HepG2 (cell line): Measurements from ENCODE around the gene CTIF. TPM values are rescaled to one million over a fixed set of nuclear protein-coding genes. Genes with fewer than 3 reads are reported as not detected.

Source experiments
- ATAC-seq: fragments of 200-7000 bp; cut with Tn5 transposase; 3 replicates; pipeline ENCODE4 v1.9.1; 2020; ENCODE audit warnings: mild to moderate bottlenecking, moderate library complexity
- BruUV-seq: library from RNA; stranded (reverse); fragments of 400-500 nt; replicated peaks from 2 replicates; lab custom pipeline; 2021; lab: Mats Ljungman, UMichigan
- CTCF ChIA-PET: fragments of 300-600 bp; formaldehyde crosslinking; extraction: SDS; loops from one replicate; lab custom pipeline; 2021; ENCODE audit warnings: low total read pairs, inconsistent platforms, low intra/inter-chr PET ratio; lab: Yijun Ruan, JAX
- POLR2A ChIA-PET: fragments of 350-600 bp; sonication (Branson Sonifier 250); formaldehyde crosslinking; loops from one replicate; lab custom pipeline; 2020; ENCODE audit warnings: antibody characterized with exemption, inconsistent platforms; lab: Yijun Ruan, JAX
- DNase-seq: peaks from one replicate; pipeline ENCODE4 v3.0.0-alpha.2; 2015; ENCODE audit warnings: low spot score
- FAIRE-seq: peaks from 3 replicates; lab custom pipeline; 2011; peaks lifted over from hg19 to GRCh38; lab: Jason Lieb, UNC
- H2AFZ ChIP-seq: one replicate; pipeline ENCODE4 v1.6.1; 2011; ENCODE audit warnings: low read length, inconsistent platforms
- H3K27ac ChIP-seq: fragments of 300-600 bp; 3 replicates; pipeline ENCODE4 v1.8.0; 2011; ENCODE audit warnings: mixed run types, mild to moderate bottlenecking, mixed read lengths, low read length, inconsistent platforms; ENCODE audit not compliant: insufficient read depth; ENCODE audit errors: extremely low read length
- H3K27me3 ChIP-seq, 2 experiments: fragments of 200-600 bp in 1 of 2; 2 replicates in 1 of 2; 3 replicates in 1 of 2; pipeline versions ENCODE4 v1.6.0 to v1.8.0; 2011; ENCODE audit warnings: low read length in 2 of 2, mild to moderate bottlenecking in 2 of 2, moderate library complexity in 2 of 2, inconsistent platforms in 1 of 2; ENCODE audit not compliant: insufficient read depth in 2 of 2, control insufficient read depth in 1 of 2
- H3K36me3 ChIP-seq, 2 experiments: fragments of 200-600 bp in 1 of 2; replicated peaks in 1 of 2; 2 replicates in 1 of 2; 3 replicates in 1 of 2; pipeline versions ENCODE4 v1.5.1 to v1.8.0; 2011; ENCODE audit warnings: low read length in 2 of 2, inconsistent platforms in 1 of 2; ENCODE audit not compliant: insufficient read depth in 2 of 2, control insufficient read depth in 1 of 2
- H3K4me1 ChIP-seq: 2 replicates; pipeline ENCODE4 v1.5.1; 2012; ENCODE audit warnings: low read length, inconsistent platforms; ENCODE audit not compliant: insufficient read depth
- H3K4me2 ChIP-seq: 2 replicates; pipeline ENCODE4 v1.6.0; 2011; ENCODE audit warnings: low read depth, low read length, inconsistent platforms
- H3K4me3 ChIP-seq, 3 experiments: fragments of 200-600 bp in 1 of 3; sonication (generic), shearing (Covaris generic) in 1 of 3; replicated peaks in 1 of 3; 2 replicates each; pipeline ENCODE4 v1.5.1; 2011 to 2016; ENCODE audit warnings: low read length in 3 of 3, inconsistent platforms in 2 of 3, low read depth in 2 of 3, mild to moderate bottlenecking in 2 of 3, control low read depth in 1 of 3, mixed read lengths in 1 of 3; ENCODE audit not compliant: insufficient read depth in 1 of 3
- H3K79me2 ChIP-seq: one replicate; pipeline ENCODE4 v1.6.1; 2011; ENCODE audit warnings: low read length, inconsistent platforms; ENCODE audit not compliant: insufficient read depth
- H3K9ac ChIP-seq: 2 replicates; pipeline ENCODE4 v1.6.0; 2011; ENCODE audit warnings: mild to moderate bottlenecking, low read depth, low read length, inconsistent platforms; ENCODE audit not compliant: insufficient read depth
- H3K9me3 ChIP-seq: 2 replicates; pipeline ENCODE4 v1.5.1; 2012; ENCODE audit warnings: mild to moderate bottlenecking, low read length
- H4K20me1 ChIP-seq: 2 replicates; pipeline ENCODE4 v1.6.0; 2011; ENCODE audit warnings: inconsistent platforms, mild to moderate bottlenecking, low read length, moderate library complexity; ENCODE audit not compliant: insufficient read depth
- FIP1L1 ChIP-seq: fragments of 200-400 bp; formaldehyde crosslinking; IDR thresholded peaks from 2 replicates; pipeline ENCODE4 v1.6.1; 2018; ENCODE audit warnings: low read depth, mild to moderate bottlenecking, low read length, moderate library complexity, borderline replicate concordance; ENCODE audit not compliant: insufficient read depth
- FOXJ3 ChIP-seq: sonication (generic); formaldehyde crosslinking; IDR thresholded peaks from 2 replicates; pipeline ENCODE4 v1.4.0; 2020; ENCODE audit warnings: missing genetic modification reagents, mild to moderate bottlenecking, borderline replicate concordance
- FOXK2 ChIP-seq: fragments of 450-650 bp; IDR thresholded peaks from 2 replicates; pipeline ENCODE4 v1.6.1; 2016
- GABPB1 ChIP-seq: IDR thresholded peaks from 2 replicates; pipeline ENCODE4 v1.6.1; 2016; ENCODE audit warnings: mild to moderate bottlenecking, missing genetic modification reagents, moderate library complexity, missing compliant biosample characterization
- MBNL3 ChIP-seq: fragments of 250-450 bp; sonication (Bioruptor Pico); conservative IDR thresholded peaks from 2 replicates; pipeline ENCODE4 v1.8.0; 2022; ENCODE audit warnings: mild to moderate bottlenecking, inconsistent platforms
- MED1 ChIP-seq: sonication (generic); formaldehyde crosslinking; IDR thresholded peaks from 2 replicates; pipeline ENCODE4 v1.4.0; 2020; ENCODE audit warnings: missing genetic modification reagents
- SP2 ChIP-seq: sonication (generic); formaldehyde crosslinking; IDR thresholded peaks from 2 replicates; pipeline ENCODE4 v1.5.1; 2020; ENCODE audit warnings: mild to moderate bottlenecking, missing genetic modification reagents
- SSRP1 ChIP-seq: IDR thresholded peaks from 2 replicates; pipeline ENCODE4 v1.6.1; 2016; ENCODE audit warnings: control low read depth
- ZMYM4 ChIP-seq: sonication (generic); formaldehyde crosslinking; IDR thresholded peaks from 2 replicates; pipeline ENCODE4 v1.8.1; 2023; ENCODE audit warnings: mild to moderate bottlenecking, missing genetic modification reagents
- ZNF251 ChIP-seq: sonication (generic); formaldehyde crosslinking; IDR thresholded peaks from 2 replicates; pipeline ENCODE4 v1.9.0; 2021; ENCODE audit warnings: mild to moderate bottlenecking, missing genetic modification reagents
- ZNF317 ChIP-seq: sonication (generic); formaldehyde crosslinking; IDR thresholded peaks from 2 replicates; pipeline ENCODE4 v1.5.0; 2020; ENCODE audit warnings: mild to moderate bottlenecking, missing genetic modification reagents
- WGBS: methylation state at CpG from one replicate; pipeline ENCODE4 v1.1.6; 2017; ENCODE audit warnings: low lambda C conversion rate; 5-methylcytosine and 5-hydroxymethylcytosine counted together
- in situ Hi-C: cut with HindIII; loops from 2 replicates; pipeline ENCODE4 v1.10.0; 2017; ENCODE audit warnings: low pct_unique_long_range_greater_than_20kb; ENCODE audit not compliant: extremely low pct_ligation_motif_present
- intact Hi-C: fragments of 100-400 bp; cut with micrococcal nuclease; formaldehyde crosslinking; loops from one replicate; pipeline ENCODE4 v1.10.0; 2022; ENCODE audit not compliant: unreplicated experiment
- polyA plus RNA-seq, 8 experiments: library from polyadenylated mRNA; depleted of rRNA in 3 of 8; stranded (reverse) in 7 of 8; unstranded in 1 of 8; fragments of >200 nt; fragmentation: Illumina TruSeq in 4 of 8; extraction: Trizol in 4 of 8; gene quantifications; 2 replicates each; pipeline versions ENCODE4 v1.2.1 to v1.2.3, GENCODE V29; 2011 to 2016; ENCODE audit warnings: low read depth in 4 of 8, missing spikeins in 1 of 8, mixed read lengths in 1 of 8; ENCODE audit not compliant: insufficient read depth in 1 of 8
- total RNA-seq, 5 experiments: library from RNA; depleted of rRNA; stranded (reverse); fragments of >200 nt; fragmentation: Illumina TruSeq; extraction: Trizol; gene quantifications; 2 replicates each; pipeline ENCODE4 v1.2.3, GENCODE V29; 2016; ENCODE audit warnings: low read depth in 1 of 5
- TF ChIP-seq, protein P1 (sequence below): sonication (generic); formaldehyde crosslinking; IDR thresholded peaks from 2 replicates; pipeline ENCODE4 v1.8.0; 2022; ENCODE audit warnings: low read depth, missing genetic modification reagents
- TF ChIP-seq, protein P2 (sequence below): sonication (generic); formaldehyde crosslinking; IDR thresholded peaks from 2 replicates; pipeline ENCODE4 v1.8.0; 2022; ENCODE audit warnings: missing genetic modification reagents, mild to moderate bottlenecking, moderate library complexity, borderline replicate concordance

Gene CTIF
- total and polyA plus RNA-seq, 2 of the 13 experiments (the other 11 are each of a cell fraction or from before 2014, with no cell fraction given), result 18.2 to 28.0 TPM

DNA sequence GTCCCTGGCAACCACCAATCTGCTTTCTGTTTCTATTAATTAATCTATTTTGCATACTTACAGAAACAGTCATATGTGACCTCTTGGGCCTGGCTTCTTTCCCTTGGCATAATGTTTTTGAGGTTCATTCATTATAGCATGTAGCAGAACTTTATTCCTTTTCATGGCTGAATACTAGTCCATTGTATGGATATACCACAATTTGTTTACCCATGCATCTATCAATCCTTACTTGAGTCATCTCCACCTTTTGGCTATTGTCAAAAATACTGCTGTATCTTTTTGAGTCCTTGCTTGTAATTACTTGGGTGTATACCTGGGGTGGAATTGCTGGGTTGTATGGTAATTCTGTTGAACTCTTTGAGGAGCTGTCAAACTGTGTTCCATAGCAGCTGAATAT is 126.8 kb downstream of the CTIF start:
- ATAC-seq, result no peak
- H3K9ac ChIP-seq, result no peak overlapping the region
- no peak for FAIRE-seq
- peaks cover 18 to 44% of the 10 kb centered on the region in 2 experiments for H3K36me3 ChIP-seq
- no peak for DNase-seq
- no TSS peak for BruUV-seq
- H2AFZ ChIP-seq, result no peak overlapping the region
- no peaks in the 10 kb centered on the region for H3K27me3 ChIP-seq
- 0 out of 2 replicates have a peak, but pooled peaks cover 2% of the 10 kb centered on the region for H4K20me1 ChIP-seq
- H3K4me1 ChIP-seq, result peaks cover 19% of the 10 kb centered on the region
- no peak for TF ChIP-seq GABPB1
- in situ Hi-C loops (no loop called here), intact Hi-C loops (loop anchor here (2.0 kb wide), 1 partner anchor 125 kb away; no protein-coding TSS in a partner anchor)
- no peaks in the 10 kb centered on the region for H3K9me3 ChIP-seq
- H3K4me3 ChIP-seq, result no peak overlapping the region
- no peak overlapping the region for H3K27ac ChIP-seq
- H3K4me2 ChIP-seq, result no peak overlapping the region
- ChIA-PET CTCF (interaction anchor here (2.5 kb wide), 1 partner anchor 60 kb away, joined by 8 read pairs; no protein-coding TSS in a partner anchor), POLR2A (no interaction called here)
- H3K79me2 ChIP-seq, result no peaks in the 10 kb centered on the region

DNA sequence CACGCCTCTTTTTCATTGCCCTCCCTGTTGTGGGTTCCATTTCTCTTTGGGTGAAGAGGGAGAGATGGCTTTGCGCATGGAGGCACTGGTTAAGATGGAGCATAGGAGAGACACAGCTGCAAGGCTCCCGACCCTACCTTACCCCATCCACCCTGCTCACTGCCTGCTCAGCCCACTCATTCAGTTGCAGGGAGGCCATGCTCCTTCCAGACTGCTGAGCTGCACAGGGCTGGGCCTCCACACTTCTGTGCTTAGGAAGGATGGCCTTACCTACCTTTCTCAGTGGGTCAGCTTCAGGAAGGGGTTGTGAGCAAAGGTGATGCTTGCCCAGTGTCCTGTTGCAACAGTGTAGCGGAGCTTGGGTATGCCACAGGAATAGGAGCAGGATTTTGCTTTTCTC is 127.8 kb downstream of the CTIF start:
- H3K9me3 ChIP-seq, result peaks cover 4% of the 10 kb centered on the region; the same call in 1 of the 2 replicates
- ATAC-seq (no peak), FAIRE-seq (no peak), DNase-seq (no peak)
- H3K27ac ChIP-seq, result no peak overlapping the region
- no peaks in the 10 kb centered on the region for H3K27me3 ChIP-seq
- no TSS peak for BruUV-seq
- H3K9ac ChIP-seq, result no peak overlapping the region
- H3K4me2 ChIP-seq, result no peak overlapping the region
- peaks cover 24 to 53% of the 10 kb centered on the region in 2 experiments for H3K36me3 ChIP-seq
- no peak overlapping the region for H2AFZ ChIP-seq
- intact Hi-C loops (no loop called here), in situ Hi-C loops (no loop called here)
- H3K4me3 ChIP-seq, result no peak overlapping the region
- H3K79me2 ChIP-seq, result no peaks in the 10 kb centered on the region
- CTCF ChIA-PET, result no interaction called here
- WGBS, result 96% methylated on average over 3 of the region's 4 CpGs
- TF ChIP-seq SP2 (CRISPR knock-in tag) (no peak), FOXJ3 (CRISPR knock-in tag) (no peak), ZMYM4 (no peak), ZNF251 (CRISPR knock-in tag) (no peak), MED1 (no peak), SSRP1 (CRISPR knock-in tag) (no peak), FOXK2 (no peak), ZNF317 (CRISPR knock-in tag) (no peak), MBNL3 (CRISPR knock-in tag) (no peak), FIP1L1 (no peak)
- TF ChIP-seq, protein P1, sequence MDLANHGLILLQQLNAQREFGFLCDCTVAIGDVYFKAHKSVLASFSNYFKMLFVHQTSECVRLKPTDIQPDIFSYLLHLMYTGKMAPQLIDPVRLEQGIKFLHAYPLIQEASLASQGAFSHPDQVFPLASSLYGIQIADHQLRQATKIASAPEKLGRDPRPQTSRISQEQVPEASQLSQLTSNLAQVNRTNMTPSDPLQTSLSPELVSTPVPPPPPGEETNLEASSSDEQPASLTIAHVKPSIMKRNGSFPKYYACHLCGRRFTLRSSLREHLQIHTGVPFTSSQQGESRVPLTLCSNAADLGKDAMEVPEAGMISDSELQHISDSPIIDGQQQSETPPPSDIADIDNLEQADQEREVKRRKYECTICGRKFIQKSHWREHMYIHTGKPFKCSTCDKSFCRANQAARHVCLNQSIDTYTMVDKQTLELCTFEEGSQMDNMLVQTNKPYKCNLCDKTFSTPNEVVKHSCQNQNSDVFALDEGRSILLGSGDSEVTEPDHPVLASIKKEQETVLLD (CRISPR knock-in tag), result no peak
- TF ChIP-seq, protein P2, sequence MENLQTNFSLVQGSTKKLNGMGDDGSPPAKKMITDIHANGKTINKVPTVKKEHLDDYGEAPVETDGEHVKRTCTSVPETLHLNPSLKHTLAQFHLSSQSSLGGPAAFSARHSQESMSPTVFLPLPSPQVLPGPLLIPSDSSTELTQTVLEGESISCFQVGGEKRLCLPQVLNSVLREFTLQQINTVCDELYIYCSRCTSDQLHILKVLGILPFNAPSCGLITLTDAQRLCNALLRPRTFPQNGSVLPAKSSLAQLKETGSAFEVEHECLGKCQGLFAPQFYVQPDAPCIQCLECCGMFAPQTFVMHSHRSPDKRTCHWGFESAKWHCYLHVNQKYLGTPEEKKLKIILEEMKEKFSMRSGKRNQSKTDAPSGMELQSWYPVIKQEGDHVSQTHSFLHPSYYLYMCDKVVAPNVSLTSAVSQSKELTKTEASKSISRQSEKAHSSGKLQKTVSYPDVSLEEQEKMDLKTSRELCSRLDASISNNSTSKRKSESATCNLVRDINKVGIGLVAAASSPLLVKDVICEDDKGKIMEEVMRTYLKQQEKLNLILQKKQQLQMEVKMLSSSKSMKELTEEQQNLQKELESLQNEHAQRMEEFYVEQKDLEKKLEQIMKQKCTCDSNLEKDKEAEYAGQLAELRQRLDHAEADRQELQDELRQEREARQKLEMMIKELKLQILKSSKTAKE, result no peak
- 0 out of 2 replicates have a peak, but pooled peaks cover 2% of the 10 kb centered on the region for H4K20me1 ChIP-seq
- peaks cover 20% of the 10 kb centered on the region for H3K4me1 ChIP-seq
- POLR2A ChIA-PET, result no interaction called here
